Activated CD4-positive, alpha-beta T cell treated with anti-CD3 and anti-CD28 coated beads for 24 hours (primary cell): ENCODE results near the gene SMAD1.

Experiments
- DNase-seq, 2 donors: peaks; one replicate each; pipeline ENCODE4 v3.0.0-alpha.2; 2020; ENCODE audit warnings: low read depth in 2 of 2

Gene SMAD1

GRCh38 chr4:145489556-145489955 is 7.9 kb downstream of the SMAD1 start:
- DNase-seq = no peak

GRCh38 chr4:145490361-145490760 is 8.7 kb downstream of the SMAD1 start:
- no peak for DNase-seq

DNA sequence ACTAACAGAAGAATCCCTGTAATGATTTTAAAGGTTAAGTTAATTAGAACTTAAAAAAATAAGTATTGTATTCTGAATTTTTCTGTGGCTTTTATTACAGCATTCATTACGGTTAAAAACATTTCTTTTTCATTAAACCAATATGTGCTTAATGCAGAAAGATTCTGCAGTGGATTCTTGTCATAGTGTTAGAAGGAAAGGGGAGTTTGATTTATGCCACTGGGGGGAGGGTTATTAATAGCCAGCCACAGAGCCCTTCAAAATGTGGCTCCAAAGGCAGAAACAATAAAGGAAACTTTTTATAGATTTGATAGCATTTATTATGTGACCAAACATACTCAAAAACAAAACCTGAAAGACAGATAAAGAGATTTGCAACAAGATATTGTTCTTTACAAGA is 9.1 kb downstream of the SMAD1 start:
- no peak for DNase-seq

DNA sequence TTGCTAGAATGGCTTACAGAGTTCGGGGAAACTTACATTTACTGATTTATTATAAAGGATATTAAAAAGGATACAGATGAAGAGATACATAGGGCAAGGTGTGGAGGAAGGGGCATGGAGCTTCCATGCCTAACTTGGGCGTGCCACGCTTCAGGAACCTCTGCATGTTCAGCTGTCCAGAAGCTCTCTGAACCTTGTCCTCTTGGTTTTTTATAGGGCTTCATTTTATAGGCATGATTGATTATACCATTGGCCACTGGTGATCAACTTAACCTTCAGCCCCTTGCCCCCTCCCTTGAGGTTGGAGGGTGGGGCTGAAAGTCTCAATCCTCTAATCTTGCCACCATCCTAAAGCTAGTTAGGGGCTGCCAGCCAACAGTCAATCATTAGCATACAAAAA is 10.7 kb downstream of the SMAD1 start:
- DNase-seq = no peak

GRCh38 chr4:145493166-145493565 is 11.5 kb downstream of the SMAD1 start:
- no peak for DNase-seq

DNA sequence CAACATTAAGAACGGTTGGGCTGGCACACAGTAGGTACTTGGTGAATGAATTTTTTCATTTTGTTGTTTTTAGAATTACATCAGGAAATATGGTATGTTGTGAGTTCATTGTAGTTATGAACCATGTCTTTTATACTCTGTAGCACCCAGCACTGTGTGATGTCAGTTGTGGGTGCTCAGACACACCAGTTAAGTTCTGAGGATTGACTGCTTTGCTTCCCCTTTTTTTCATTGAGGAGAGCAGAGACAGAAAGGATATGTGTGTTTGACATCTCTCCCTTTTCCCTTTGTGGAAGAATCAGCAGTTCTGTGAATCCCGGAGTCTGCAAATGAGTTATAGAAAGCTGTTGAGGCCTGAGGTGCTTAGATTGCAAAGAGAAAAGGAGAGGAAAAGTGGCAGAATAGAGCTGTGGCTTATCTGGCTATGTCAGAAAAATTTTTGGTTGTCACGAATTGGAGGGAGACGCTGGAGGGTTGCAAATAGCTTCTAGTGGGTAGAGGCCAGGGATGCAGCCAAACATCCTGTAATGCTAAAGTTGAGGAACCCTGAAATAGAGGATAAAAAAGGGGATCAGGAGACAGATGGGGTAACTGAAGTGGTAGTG is 13.1 kb downstream of the SMAD1 start:
- no peak for DNase-seq

GRCh38 chr4:145496292-145496691 is 14.6 kb downstream of the SMAD1 start:
- DNase-seq = no peak

DNA sequence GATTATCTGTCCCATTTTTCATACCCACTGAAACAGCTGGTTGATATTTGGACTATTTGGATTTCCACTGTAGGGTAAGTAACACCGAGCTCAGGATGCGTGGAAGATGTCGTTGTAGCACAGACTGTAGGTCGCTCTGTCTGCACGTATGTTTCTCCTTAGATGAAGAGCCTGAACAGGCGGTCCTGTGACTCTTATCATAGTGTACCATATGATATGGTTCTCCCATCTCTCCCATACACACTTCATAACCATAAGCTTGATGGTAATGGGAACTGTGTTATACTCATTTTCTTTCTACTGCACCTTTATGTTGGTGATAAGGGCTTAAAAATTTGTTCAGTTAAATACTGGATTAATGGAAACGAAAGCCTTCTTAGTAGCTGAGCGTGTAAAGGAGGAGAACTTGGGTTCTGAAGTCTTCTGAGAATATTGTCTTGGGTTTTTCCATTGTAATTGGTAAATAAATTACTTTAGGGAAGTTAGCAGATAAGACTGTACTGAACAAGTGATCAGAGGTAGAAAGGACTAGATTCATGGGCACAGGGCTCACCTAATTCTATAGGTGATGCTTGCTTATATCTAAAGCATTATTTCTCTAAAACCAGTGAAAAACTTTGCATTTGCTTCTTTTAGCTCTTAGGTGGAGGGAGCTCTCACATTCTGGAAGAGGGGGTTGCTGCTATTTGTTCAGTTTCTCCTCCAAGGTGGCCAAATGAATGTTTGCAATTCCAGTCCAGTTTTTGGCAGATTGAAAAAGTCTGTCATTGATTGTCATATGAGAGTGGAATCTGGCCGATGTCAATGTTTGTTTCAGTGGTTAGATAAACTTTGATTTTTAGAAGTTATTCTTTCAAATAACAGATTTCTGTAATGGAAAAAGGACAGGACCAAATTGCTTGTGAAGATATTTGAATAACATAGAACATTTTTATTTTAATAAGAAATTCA is 15.8 kb downstream of the SMAD1 start:
- DNase-seq = no peak

- no peak for DNase-seq
Measured at GRCh38 chr4:145498430-145498829, 16.8 kb downstream of the SMAD1 start.

- DNase-seq = no peak
Measured at GRCh38 chr4:145501051-145501660, 19.5 kb downstream of the SMAD1 start.

GRCh38 chr4:145502809-145503208 is 21.2 kb downstream of the SMAD1 start:
- no peak for DNase-seq

DNA sequence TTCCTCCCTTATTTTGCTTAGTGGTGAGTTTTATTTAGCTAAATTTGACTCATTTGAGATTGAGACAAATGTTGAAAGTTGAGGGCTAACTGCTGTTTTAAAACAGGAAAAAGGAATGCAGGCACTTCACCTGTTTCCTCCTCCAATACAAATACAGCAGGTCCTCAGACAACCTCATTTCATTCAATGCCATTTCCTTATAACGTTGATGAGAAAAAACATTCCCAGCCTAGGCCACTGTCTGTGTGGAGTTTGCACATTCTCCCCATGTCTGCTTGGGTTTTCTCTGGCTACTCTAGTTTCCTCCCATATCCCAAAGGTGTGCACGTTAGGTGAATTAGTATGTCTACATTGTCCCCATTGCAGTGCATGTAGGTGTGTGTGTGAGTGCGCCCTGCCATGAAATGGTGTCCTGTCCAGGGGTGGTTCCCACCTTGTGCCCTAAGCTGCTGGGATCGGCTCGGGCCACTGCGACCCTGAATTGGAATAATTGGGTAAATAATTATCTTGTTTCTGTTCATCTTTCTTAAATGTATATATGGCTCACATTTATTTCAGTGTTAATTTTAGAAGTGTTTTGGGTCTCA is 21.9 kb downstream of the SMAD1 start:
- no peak for DNase-seq

DNA sequence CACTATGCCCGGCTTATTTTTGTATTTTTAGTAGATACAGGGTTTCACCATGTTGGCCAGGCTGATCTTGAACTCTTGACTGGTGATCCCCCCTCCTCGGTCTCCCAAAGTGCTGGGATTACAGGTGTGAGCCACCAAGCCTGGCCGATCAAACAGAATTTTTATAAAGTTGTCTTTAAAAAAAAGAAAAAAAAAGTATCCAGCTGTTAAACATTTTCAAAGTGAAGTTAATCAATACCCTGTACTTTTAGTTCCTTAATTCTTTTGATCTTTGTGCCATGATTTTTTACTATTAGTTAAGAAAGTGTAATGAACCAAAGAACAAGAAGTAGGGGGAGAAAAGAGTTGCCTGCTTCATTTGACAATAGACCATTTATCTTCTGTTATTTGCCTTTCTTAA is 24.3 kb downstream of the SMAD1 start:
- DNase-seq = no peak

- DNase-seq = no peak
Measured at GRCh38 chr4:145507636-145508035, 26.0 kb downstream of the SMAD1 start.

- DNase-seq = no peak
Measured at GRCh38 chr4:145511913-145512522, 30.4 kb downstream of the SMAD1 start.

- DNase-seq = no peak
Measured at GRCh38 chr4:145513020-145513621, 31.5 kb downstream of the SMAD1 start.

- no peak for DNase-seq
Measured at GRCh38 chr4:145520172-145520571, 38.5 kb downstream of the SMAD1 start.

GRCh38 chr4:145521282-145521681 is 39.6 kb downstream of the SMAD1 start:
- DNase-seq = no peak

- DNase-seq = no peak
Measured at GRCh38 chr4:145523117-145523516, 41.5 kb downstream of the SMAD1 start.

DNA sequence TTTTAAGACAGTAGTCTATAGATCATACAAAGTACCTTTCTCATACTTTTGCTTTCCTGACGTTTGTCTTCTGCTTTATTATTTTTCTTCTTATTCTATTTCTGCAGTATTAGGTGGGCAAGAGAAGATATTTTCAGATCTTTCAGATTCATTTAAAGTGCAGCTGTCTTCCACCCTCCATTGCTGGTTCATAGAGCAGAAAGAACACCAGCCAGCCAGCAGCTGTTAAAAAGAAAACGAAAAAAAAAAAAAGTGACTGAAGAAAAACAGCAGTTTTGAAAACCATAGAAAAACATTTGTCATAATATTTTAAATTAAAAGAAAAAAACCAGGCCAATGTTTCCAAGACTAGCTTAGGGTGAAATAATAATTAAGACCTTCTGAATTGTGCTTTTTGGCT is 42.9 kb downstream of the SMAD1 start:
- no peak for DNase-seq

- DNase-seq = no peak
Measured at GRCh38 chr4:145525291-145525740, 43.7 kb downstream of the SMAD1 start.

DNA sequence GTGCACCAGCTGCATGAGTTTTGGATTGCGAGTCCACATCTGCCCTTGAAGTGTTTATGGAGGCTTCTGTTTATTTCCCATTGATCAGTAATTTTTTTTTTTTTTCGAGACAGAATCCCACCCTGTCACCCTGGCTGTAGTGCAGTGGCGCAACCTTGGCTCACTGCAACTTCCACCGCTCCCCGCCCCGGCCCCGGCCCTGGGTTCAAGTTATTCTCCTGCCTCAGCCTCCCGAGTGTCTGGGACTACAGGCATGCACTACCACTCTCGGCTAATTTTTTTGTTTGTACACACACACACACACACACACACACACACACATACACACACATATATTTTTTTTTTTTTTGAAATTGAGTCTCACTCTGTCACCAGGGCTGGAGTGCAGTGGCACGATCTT is 46.1 kb downstream of the SMAD1 start:
- no peak for DNase-seq
